ENCODE results near the gene C12orf60. TPM values are rescaled to one million over a fixed set of nuclear protein-coding genes. Genes with fewer than 3 reads are reported as not detected.

Gene C12orf60
- total RNA-seq, 1 donor: 0.72 TPM

- no peak for TF ChIP-seq CTCF (IDR thresholded peaks at IDR 0.05; ENCODE audit: extremely low read depth, low read depth, low read length)
- no peak overlapping the region for H2AFZ ChIP-seq (ENCODE audit: low read length)
- H3K36me3 ChIP-seq (ENCODE audit: insufficient read depth, low read length): no peaks in the 10 kb centered on the region
- no peak overlapping the region for H3K27ac ChIP-seq (ENCODE audit: low read depth, low read length)
- no peaks in the 10 kb centered on the region for H4K20me1 ChIP-seq (ENCODE audit: insufficient read depth, low read length)
- H3K27me3 ChIP-seq (ENCODE audit: insufficient read depth, low read length): no peaks in the 10 kb centered on the region
- no peak for DNase-seq (ENCODE audit: insufficient read length, low spot score, missing footprints)
- H3K4me1 ChIP-seq (ENCODE audit: insufficient read depth, low read length): peaks cover 12% of the 10 kb centered on the region
- no peaks in the 10 kb centered on the region for H3K9me3 ChIP-seq (ENCODE audit: low read depth, low read length)
- no peak overlapping the region for H3K4me2 ChIP-seq (ENCODE audit: insufficient read depth, low read length)
- peaks cover 21% of the 10 kb centered on the region for H3K79me2 ChIP-seq (ENCODE audit: insufficient read depth, low read length)
- no peak overlapping the region for H3K4me3 ChIP-seq (ENCODE audit: insufficient read depth, low read length)
These were observed 36.7 kb upstream of the C12orf60 start for GRCh38 chr12:14766649-14767215.

GRCh38 chr12:14767617-14768016, 35.9 kb upstream of the C12orf60 start:
- H3K79me2 ChIP-seq (ENCODE audit: insufficient read depth, low read length): peaks cover 21% of the 10 kb centered on the region
- no peaks in the 10 kb centered on the region for H4K20me1 ChIP-seq (ENCODE audit: insufficient read depth, low read length)
- H3K9me3 ChIP-seq (ENCODE audit: low read depth, low read length): no peaks in the 10 kb centered on the region
- no peak overlapping the region for H2AFZ ChIP-seq (ENCODE audit: low read length)
- no peak for TF ChIP-seq CTCF (IDR thresholded peaks at IDR 0.05; ENCODE audit: extremely low read depth, low read depth, low read length)
- H3K4me1 ChIP-seq (ENCODE audit: insufficient read depth, low read length): peaks cover 12% of the 10 kb centered on the region
- no peak for DNase-seq (ENCODE audit: insufficient read length, low spot score, missing footprints)
- H3K27me3 ChIP-seq (ENCODE audit: insufficient read depth, low read length): no peaks in the 10 kb centered on the region
- H3K36me3 ChIP-seq (ENCODE audit: insufficient read depth, low read length): no peaks in the 10 kb centered on the region
- no peak overlapping the region for H3K4me3 ChIP-seq (ENCODE audit: insufficient read depth, low read length)
- H3K4me2 ChIP-seq (ENCODE audit: insufficient read depth, low read length): no peak overlapping the region
- no peak overlapping the region for H3K27ac ChIP-seq (ENCODE audit: low read depth, low read length)

DNA sequence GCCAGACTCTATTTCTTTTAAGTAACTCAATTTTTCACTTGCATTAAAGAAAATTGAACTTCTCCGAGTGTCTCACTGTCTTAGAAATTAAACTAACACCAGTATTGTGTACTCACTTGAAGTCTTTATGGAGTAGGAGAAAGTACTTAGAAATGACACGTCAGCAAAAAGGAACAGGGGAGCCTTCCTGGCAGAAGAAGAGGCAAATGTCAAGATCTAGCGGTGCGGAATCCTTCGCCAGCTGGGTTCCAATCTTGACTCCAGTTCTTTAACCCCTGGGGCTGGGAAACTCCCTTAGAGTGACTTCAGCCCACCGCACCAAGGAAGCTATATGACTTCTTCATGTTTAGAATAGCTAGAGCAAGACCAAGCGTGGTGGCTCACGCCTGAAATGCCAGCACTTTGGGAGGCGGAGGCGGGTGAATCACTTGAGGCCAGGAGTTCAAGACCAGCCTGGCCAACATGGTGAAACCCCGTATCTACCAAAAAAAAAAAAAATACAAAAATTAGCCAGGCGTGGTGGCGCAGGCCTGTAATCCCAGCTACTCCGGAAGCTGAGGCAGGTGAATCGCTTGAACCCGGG, 34.6 kb upstream of the C12orf60 start:
- Histone ChIP-seq H3K36me3 (ENCODE audit: insufficient read depth, low read length) (no peaks in the 10 kb centered on the region), H4K20me1 (ENCODE audit: insufficient read depth, low read length) (no peaks in the 10 kb centered on the region), H3K9me3 (ENCODE audit: low read depth, low read length) (no peaks in the 10 kb centered on the region), H3K4me3 (ENCODE audit: insufficient read depth, low read length) (peak overlapping the region; percentile 89), H3K79me2 (ENCODE audit: insufficient read depth, low read length) (peaks cover 21% of the 10 kb centered on the region), H3K27me3 (ENCODE audit: insufficient read depth, low read length) (no peaks in the 10 kb centered on the region), H2AFZ (ENCODE audit: low read length) (peak overlapping the region; percentile 87), H3K27ac (ENCODE audit: low read depth, low read length) (peak overlapping the region; percentile 89), H3K4me1 (ENCODE audit: insufficient read depth, low read length) (peaks cover 12% of the 10 kb centered on the region), H3K4me2 (ENCODE audit: insufficient read depth, low read length) (peak overlapping the region; percentile 99)
- TF ChIP-seq CTCF (IDR thresholded peaks at IDR 0.05; ENCODE audit: extremely low read depth, low read depth, low read length): no peak
- DNase-seq (ENCODE audit: insufficient read length, low spot score, missing footprints): no peak

- no peaks in the 10 kb centered on the region for H4K20me1 ChIP-seq (ENCODE audit: insufficient read depth, low read length)
- no peaks in the 10 kb centered on the region for H3K36me3 ChIP-seq (ENCODE audit: insufficient read depth, low read length)
- no peak for DNase-seq (ENCODE audit: insufficient read length, low spot score, missing footprints)
- peak overlapping the region; percentile 89 for H3K27ac ChIP-seq (ENCODE audit: low read depth, low read length)
- H2AFZ ChIP-seq (ENCODE audit: low read length): peak overlapping the region; percentile 87
- no peaks in the 10 kb centered on the region for H3K9me3 ChIP-seq (ENCODE audit: low read depth, low read length)
- TF ChIP-seq CTCF (IDR thresholded peaks at IDR 0.05; ENCODE audit: extremely low read depth, low read depth, low read length): no peak
- H3K4me1 ChIP-seq (ENCODE audit: insufficient read depth, low read length): peaks cover 12% of the 10 kb centered on the region
- H3K4me3 ChIP-seq (ENCODE audit: insufficient read depth, low read length): peak overlapping the region; percentile 89
- H3K27me3 ChIP-seq (ENCODE audit: insufficient read depth, low read length): no peaks in the 10 kb centered on the region
- H3K79me2 ChIP-seq (ENCODE audit: insufficient read depth, low read length): peaks cover 24% of the 10 kb centered on the region
- H3K4me2 ChIP-seq (ENCODE audit: insufficient read depth, low read length): peak overlapping the region; percentile 99
These were observed 34.0 kb upstream of the C12orf60 start for GRCh38 chr12:14769466-14769968.
